GM18520 (cell line): ENCODE measurements around the gene CISH.

ENCODE experiments used
- ATAC-seq: cut with Tn5 transposase; IDR thresholded peaks from one replicate; pipeline ENCODE4 v1.9.1; 2021; ENCODE audit not compliant: unreplicated experiment

The CISH gene

DNA sequence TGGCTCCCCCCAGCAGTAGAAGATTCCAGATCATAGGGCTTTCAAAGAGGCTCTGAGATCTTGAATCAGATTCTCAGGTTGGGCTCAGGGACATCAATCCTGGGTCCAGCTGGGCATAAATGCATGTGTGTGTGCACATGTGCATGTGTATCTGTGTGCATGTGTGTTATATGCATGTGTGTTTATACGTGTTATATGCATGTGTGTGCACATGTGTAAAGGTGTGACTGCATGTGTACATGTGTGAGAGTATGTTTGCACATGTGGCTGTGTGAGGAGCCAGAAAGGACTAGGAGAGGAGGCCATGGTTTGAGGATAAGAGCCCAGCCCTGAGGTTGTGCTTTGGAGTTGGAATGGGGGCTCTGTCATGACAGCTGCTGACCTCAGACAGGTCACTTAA lies 3.6 kb upstream of the CISH start:
- no peak for ATAC-seq

DNA sequence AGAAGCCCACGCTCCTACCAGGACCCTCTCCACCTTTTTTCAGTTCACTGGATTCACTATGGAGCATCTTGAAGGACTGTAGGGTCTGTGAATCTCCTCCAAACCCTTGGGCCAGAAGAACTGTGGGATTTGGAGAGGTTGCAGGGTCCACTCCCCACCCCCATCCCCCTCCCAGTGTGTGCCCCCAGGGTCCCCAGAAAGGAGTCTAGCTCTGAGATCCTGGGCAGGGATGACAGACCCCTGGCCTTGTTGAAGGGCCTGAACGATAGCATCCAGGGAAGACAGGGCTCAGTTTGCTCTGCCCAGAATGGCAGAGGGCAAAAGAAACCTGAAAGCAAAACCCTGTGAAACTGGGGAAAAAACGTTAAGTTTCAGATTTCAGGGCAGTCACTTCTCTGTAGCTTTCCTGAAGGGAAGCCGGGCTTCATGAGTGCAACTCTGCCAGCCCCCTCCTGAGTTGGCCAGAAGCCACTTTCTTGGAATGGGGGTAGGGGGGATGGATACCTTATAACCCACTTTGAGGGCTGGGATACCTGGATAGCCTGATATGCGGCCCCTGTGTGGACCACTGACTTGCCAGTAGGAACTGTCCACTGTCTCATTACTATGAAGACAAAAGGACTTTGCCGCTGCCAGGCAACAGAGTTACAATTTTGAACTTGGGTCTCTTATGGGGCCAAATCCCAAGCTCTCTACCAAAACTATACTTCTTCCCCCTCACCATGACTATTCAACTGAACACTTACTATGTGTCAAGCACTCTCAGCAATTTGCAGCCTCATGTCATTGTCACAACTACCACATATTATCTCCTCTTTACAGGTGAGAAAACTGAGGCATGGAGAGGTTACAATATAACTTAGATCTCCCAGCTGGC lies 1.6 kb upstream of the CISH start:
- no peak for ATAC-seq

DNA sequence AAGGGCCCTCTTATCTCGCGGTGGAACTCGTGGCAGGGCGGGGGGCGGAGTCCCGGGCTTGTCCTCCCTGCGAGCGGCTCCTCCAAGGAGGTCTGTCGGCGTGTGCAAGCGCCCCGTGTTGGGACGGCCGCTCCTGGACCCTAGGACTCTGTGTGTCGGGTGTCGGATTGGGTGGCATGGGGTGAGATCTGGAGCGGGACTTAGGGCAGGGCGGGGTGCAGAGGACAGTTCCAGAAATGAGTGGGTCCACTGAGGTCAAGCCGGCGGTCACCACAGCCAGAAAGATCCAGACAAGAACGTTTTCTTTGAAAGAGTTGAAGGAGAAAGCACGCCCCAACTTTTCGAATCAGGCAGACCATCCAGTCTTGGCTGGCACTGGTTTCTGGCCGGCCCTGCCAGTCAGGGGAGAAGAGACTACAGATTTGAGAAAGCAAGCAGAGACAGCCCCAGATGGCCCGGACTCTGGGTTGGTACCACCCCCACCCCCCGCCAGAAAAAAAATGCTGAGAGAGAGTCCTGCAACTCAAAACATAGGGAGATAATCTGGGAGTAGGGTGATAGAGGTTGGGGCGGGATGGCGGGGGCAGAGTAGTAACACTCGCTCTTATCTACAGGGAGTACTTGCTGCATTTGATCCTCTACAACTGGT lies 784 bp upstream of the CISH start:
- no peak for ATAC-seq

DNA sequence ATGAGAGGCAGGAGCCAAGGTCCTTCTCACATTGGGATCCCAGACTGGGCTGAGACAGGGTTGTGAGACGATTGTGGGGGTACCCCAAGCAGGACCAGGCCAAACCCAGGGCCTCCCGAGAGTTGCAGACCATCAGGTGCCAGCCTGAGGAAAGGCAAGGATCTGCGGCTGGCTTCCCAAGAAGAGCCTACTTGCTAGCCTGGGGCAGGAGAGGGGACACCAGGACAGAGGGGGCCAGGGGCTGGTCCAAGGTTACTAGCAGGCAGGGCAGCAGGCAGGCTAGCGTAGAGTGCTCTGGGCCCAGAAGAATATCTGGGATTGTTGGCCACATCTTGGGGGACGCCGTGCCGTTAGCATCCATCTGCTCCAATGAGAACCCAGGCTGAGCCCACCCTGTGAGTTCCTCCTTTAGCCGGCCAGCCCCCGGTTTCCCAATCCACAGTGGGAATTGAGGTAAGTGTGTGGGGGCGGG lies 546 bp downstream of the CISH start:
- ATAC-seq, result no peak

DNA sequence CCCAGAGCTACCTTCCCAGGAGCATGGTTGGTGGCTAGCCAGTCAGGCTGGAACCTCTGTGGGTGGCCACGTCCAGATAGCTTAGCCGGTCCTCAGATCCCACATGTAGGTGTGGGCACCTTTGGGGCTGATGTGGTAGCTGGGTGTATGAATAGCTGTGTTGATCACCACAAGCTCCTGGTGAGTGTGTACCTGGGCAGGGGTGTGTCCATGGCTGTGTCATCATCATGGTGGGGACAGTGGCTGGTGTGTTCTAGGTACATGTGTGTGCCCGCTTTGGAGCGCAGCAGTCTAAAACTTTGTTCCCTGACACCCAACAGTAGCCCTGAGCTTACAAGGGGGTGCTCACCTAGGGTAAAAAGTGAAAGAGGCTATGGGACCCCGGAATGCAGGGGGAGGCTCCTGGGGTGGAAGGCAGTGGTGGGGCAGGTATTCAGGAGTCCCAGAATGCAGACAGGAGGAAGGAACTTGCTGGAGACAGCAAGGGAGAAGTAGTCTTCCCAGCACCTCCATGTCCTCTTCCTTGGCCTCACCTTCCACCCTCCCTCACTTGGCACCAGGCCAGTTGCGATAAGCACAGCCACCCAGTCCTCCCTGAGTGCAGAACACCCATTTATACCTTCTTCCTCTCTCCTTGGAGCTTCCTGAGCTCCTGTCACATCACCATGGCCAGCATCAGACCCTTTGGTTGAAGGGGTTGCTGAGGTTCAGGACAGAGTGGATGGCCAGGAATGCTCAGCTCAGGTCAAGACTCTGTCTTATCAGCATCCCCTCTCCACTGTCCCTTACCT lies 1.2 kb downstream of the CISH start:
- ATAC-seq, result no peak

DNA sequence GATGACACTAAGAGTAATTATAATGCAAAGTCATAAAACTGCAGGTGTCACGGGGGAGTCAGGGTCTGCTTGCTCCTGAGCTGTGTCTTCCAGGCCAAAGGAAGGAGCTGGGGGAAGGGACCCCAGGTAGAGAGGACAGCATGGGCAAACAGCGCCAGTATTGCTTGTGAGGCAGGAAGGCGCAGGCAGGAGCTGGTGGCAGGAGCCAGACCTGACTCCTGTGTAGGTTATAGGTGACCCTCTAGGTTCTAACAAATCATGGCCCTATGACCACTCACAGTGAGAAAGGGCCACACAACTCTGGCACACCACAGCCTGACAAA lies 1.9 kb downstream of the CISH start:
- no peak for ATAC-seq

DNA sequence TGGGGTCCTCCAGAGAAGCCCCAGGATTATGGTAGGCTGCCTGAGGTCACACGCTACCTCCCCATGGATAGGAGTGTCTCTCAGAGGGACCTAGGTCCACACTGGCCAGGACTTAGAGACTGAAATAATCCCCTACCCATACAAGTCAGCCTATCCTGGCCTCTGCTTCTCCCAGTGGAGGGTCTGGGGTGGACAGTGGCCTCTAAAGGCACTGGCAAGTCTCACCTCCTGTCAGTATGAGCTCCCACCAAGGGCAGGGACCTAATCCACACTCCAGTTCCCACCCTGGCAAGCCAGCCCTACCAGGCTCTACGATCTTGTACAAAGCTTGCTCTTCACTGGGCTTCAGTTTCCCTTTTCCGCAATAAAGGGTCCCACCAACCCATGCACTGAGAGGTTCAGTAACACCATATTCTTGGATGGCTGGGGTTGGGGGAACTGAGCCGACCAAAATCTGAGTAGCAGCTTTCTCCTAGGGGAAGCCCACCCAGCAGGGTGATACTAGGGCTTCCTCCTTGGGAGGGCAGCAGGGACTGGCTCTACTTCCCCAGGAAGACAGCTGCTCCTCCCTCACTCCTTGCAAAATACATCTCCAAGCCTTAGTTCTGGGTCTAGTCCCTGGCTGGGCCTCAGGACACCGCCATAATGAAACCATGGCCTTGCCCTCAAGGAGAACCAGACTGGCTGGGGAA lies 2.4 kb downstream of the CISH start:
- no peak for ATAC-seq

DNA sequence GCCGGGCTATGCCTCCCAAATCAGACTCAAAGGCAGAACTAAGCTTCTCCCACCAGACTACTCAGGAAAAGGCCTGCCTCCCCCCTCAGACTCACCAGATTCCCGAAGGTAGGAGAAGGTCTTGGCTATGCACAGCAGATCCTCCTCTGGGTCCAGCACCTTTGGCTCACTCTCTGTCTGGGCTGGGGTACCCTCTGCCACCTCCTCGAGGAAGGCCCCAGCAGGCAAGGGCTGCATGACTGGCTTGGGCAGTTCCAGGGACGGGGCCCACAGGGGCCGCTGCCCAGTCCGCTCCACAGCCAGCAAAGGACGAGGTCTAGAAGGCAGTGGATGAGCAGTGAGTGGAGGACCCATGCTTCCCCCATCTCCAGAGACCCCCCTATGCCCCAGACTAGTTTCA lies 3.3 kb downstream of the CISH start:
- ATAC-seq, result no peak

DNA sequence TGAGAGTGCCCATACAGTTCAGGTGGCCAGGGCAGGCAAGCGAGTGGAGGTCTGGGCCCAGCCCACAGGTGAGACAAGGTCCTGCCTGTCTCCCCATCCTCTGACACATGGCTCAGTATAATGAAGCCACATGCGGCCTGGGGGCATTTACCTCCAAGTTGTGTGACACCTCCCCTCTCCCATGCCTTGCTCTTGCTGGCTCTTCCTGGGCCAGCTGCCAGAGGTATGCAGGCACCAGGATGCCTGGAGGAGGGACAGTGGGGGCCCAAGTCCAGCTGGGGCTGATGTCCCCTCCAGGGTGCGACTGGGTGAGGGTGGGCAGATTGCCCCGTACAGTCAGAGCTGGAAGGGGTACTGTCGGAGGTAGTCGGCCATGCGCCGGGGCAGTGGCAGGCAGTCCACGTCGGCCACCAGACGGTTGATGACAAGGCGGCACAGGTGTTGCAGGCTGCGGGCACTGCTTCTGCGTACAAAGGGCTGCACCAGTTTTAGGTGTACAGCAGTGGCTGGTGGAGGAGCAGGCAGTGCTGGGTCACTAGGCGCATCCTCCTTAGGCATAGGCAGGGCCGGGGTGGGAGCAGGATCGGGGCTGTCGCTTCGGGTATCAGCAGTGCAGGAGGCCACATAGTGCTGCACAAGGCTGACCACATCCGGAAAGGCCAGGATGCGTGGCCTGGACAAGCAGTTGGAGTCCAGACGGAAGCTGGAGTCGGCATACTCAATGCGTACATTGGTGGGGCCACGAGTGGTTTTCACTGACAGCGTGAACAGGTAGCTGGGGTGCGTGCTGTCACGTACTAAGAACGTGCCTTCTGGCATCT lies 4.1 kb downstream of the CISH start:
- no peak for ATAC-seq

DNA sequence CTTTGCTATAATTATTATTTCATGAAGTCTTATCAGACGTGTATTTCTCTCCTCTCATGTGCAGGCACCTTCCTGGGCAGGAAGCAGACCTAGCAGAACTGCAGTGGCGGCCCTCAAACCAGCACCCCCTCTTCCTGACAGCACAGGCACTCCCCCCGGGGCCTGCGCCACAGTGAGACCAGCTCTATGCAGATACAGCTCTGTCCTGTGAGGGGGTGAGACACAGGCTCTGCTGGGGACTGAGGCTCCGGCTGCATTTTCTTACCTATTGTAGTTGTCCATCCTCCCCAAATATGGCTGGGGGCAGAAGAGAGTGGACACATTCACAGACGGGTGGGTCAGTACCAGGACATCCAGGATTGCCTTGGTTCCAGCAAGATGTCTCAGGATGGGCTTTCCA lies 5.0 kb downstream of the CISH start:
- ATAC-seq, result no peak

DNA sequence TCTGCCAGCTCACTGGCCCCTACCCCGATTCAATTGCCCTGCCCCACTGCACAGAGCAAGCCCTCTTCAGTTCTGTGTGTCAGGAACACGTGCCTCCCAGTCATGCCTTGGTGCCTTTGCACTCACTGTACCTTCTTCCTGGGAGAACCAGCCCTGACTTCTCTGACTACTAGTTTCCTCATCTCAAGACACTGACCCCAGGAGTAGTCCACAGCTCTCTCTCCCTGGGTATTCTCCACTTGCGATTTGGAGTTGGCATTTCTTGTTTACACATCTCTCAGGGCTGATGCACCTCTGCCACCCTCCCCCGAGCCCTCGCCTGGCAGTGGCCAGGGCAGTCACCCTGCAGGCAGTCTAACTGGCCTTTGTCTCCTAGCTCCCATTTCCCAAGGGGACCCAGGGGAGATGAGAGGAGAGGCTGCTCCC lies 5.7 kb downstream of the CISH start:
- no peak for ATAC-seq

DNA sequence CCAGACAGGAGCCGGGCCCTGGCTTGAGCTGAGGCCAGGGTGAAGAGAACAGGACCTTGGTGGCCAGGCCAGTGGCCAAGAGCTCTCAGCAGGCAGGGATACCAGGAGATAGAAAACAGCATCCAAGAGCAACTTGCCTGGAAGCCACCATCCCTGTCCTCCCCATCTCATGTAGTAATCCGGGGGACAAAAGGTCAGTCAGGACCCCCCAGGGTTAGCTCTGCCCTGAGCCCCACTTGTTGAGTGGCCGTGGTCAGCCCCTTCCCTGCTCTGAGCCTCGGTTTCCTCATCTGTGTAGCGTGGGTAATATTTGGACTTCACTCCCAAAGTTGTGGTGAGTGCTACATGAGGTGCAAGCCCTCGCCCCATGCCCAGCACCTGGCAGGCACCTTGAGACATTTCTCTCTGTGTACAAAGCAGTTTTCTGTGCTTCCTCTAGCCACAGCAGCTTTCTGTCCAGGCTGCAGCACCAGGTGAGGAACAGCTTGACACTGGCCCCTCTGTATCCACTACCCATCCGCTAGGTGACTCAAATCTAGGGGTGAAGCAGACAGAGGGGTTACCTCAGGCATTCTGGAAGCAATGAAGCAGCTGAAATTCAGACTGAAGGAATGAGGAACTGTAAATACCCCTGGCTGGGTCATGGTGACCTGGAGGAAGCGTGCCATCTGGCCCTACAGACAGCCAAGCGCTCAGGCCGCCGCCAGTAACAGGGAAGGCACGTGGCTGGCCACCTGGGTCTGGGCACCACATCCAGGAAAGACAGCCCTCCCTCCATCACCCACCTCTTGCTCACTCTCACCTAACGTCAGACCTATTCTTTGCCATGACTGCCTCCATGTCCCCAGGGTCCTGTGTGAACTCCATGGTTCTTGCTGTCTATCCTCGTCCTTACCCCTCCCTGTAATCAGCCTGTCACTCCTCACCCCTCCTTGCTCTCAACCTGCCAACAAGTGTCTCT lies 6.7 kb downstream of the CISH start:
- ATAC-seq, result no peak

DNA sequence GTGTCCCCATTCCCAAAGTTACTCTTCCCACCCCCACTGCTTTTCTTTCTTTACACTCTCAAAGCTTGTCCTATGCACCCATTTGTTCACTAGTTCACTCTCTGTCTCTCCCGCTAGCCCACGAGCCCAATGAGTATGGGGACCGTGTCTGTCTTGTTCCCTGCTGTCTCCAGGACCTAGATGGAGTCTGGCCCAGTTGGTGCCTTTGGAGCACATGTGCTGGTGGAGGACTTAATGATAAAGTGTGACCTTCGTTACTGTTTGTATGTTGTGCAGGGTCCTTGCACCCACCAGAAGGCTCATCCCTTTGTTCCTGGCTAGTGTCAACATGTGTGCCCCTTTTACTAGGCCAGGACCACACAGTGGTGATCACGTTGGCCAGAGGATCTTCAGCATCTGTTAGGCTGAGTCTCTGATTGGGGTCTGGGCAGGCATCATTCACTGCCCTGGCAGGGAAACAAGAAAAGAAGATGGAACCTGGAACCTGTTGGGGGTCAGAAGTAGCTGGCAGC lies 7.4 kb downstream of the CISH start:
- no peak for ATAC-seq

DNA sequence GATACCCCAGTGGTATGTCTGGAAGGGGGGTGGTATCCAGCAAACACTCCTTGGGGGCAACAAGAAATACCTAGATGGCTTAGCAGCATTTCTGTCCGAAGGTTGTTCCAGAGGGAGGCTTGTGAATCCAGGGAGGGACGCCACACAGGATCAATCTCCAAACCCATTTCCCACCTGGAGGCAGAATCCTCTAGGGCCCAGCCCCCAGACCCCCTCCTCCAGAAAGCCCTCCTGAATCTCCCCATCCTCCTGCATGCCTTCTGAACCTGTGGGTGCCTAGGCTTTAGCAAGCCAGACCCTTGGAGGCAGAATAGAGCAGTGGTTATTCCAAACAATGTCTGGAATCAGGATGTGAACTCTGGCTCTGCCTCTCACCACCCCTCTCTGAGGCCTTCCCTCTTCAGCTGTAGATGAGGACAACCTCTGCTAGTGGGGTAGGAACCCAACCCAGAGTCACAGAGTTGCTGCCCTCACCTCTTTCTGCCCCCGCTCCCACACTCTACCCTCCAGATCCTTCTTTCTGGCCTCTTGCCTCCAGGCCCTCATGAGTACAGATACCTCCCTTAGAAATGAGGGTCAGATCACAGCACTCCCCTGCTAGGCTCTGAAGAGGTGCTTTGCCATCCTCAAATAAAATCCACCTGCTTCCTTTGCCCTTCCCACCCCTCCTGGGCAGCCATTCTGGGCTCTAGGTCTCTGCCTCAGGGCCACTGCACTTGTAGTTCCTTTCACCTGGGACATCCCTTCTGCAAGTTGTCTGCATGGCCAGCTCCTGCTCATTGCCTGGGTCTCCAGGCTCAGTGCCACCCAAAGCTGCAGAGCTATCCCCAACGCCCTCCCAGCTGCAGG lies 8.1 kb downstream of the CISH start:
- ATAC-seq, result no peak

DNA sequence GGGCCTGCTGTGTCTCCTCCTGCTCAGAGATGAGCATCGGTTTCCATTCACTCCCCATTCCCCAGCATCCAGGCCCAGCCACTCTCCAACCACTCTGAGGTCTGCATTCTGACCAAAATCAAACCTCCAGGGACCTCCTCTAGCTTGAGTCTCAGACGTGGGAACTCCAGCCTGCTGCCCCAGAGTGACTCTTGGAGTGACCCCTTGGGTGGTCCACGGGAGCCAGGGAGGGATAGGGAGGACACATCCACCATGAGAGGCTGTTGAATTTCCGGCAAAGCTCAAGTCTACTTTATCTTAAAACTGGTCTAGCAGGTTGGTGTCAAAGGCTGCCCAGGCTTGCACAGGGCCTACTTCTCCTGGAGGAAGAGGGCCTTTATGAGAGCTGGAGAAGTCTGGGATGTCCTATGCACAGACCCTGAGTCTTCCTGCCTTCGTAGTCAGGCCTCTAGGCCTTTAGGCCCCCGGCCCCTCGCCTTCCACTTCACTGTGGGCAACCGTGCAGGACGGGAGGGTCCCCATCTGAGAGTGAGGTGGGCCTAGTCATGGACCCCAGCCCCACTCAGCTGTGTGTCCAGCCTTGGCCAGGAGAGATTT lies 8.9 kb downstream of the CISH start:
- ATAC-seq, result no peak

DNA sequence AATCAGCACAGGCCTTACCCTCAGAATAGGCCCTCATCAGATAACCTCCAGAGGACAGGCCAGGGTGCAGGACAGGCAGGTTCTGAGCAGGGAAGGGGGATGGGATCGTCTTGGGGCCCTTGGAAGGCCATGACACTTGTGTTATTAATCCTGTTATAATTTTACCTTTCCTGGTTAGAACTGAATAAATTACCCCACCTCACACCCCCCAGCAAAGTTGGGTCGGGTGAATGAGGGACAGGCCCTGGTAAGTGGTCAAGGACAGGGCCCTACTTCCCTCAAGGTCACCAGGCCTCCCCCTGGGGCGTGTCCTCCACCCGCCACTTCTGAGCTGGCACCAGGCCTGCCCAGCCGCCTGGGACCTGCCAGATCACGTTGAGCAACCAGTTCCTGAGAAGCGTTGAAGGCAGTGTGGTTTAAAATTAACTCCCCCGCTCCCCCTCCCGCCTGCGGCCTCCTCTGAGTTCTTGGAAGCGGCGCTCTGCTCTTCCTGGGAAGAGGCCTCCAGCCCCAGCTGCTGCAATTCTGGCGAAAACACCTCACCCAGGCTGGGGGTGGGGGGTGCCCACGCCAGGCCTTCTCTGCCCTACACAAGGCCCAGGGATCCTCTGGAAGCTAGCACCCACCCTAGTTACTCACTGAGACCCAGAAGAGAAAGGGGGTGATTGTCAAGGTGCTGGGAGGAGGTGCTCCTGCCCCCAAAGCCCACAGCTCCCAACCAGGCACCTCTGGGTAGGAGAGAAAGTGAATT lies 10.6 kb downstream of the CISH start:
- peak; percentile 65 for ATAC-seq

DNA sequence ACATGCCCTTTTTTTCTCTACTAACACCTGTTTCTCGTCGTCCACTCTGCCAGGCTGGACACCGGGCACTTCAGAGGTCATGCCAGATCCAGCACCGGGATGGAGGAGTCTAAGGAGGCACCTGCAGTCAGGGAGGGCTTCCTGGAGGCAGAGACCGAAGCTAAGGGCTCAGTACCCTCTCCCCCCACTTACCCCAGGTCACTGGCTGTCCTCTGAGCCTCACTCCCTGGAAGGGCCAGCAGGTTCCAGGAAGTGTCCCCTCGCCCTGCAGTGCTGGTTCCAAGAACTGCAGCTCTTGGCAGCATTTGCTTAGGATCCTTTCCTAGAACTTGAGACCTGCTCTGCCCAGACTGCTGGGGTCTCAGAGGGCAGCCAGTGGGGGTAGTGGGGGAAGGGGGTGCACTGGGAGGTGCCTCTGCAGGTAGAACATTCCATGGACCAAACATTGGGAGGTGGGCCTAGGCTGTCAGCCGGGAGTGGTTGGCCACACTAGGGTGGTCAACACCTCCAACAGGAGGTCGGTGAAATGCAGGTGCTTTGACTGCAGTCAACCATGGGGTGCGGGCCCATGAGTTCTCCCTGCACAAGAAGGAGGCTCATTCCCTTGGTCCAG lies 11.3 kb downstream of the CISH start:
- no peak for ATAC-seq
